ELR (cell line): ENCODE measurements around the gene RHOD.
A peak's percentile ranks its signal among the peaks of the same experiment; 100 is the strongest.

Source experiments
- DNase-seq: peaks from one replicate; pipeline ENCODE4 v3.0.0-alpha.2; 2015; ENCODE audit warnings: low read depth

Gene RHOD

DNA sequence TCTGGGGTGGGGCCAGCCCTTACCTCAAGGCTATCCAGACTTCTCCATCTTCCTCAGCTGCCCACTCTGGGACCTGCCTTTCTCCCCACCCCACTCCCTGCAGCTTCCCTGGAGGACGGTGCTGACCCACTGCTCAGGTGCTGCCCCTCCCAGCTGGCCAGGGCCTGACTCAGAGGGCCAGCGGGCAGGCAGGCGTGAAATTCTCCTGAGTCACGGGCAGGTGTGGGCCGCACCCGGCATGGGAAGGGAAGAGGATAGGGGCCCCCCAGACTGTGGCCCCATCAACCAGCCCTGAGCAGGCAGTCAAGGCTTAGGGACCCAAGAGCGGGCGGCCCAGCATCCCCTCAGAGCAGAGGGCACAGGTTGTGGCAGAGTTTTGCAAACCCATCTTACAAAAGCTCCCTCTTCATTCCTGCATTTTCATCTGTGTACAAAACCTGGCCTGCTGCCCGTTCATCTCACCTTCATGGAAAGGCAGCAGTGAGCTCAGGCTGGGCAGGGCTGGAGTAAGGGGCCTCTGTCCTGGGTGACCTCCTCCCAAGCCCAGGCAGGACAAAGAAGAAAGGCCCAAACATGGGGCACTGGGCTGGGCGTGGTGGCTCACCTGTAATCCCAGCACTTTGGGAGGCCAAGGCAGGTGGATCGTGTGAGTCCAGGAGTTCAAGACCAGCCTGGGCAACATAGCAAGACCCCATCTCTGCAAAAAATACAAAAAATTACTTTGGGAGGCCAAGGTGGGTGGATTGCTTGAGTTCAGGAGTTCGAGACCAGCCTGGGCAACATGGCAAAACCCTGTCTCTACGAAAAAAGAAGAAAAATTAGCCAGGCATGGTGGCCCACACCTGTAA, 6.1 kb downstream of the RHOD start:
- no peak for DNase-seq

DNA sequence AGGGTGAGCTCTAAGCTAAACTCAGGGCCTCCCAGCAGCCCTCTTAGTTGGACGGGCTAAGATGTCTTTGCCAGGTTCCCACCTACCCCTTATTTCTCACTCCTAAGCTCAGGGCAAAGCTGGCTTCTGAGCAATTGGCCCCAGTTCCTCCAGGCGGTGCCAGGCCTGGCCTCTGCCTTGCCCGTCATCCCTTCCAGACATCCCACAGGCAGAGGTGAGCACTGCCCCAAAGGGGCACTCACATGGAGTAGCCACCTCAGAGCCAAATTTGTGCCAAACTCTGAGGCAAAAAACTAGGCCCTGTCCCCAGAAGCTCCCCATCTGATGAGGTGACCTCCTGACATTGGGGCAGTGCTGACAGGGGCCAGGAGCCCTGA, 9.7 kb downstream of the RHOD start:
- no peak for DNase-seq

DNA sequence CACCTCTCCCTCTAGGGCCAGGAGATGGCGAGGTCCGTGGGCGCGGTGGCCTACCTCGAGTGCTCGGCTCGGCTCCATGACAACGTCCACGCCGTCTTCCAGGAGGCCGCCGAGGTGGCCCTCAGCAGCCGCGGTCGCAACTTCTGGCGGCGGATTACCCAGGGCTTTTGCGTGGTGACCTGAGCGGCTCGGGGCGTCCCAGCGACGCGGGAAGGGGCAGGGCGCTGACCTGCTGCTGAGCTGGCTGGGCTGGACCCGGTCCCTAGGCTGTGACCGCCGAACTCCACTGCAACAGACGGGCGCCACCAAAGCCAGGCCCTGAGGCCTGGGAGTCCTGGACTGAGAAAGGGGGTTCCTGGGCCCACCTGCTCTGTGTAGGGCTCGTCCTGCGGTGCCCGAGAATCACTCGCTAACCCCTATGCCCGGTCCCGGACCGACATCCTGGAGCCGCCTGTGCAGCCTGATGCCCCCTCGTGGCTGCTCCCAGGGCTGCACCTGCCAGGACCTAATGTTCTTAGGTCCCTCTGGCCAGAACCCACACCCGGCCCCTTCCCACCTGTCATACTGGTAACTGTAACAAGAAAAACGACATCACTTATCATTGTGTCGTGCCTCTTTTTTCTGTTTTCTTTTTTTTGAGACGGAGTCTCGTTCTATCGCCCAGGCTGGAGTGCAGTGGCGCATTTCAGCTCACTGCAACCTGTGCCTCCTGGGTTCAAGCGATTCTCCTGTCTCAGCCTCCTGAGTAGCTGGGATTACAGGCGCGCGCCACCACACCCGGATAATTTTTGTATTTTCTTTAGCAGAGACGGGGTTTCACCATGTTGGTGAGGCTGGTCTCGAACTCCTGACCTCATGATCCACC, 15.0 kb downstream of the RHOD start:
- DNase-seq = peak; percentile 54

DNA sequence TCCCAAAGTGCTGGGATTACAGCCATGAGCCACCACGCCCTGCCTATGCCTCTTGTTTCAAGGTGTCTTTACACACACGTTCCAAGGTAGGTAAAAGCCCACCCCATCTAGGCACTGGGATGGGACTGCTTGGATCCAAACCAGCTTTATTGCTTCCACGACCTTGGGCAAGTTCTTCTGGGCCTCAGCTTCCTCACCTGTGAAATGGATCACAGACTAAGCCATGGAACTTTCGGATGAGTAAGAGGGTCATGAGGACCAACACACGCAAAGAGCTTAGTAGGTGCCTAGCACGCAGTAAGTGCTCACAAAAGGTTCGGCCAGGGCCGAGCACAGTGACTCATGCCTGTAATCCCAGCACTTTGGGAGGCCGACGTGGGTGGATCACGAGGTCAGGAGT, 15.6 kb downstream of the RHOD start:
- no peak for DNase-seq

- no peak for DNase-seq
Measured at GRCh38 chr11:67073908-67074307, 17.3 kb downstream of the RHOD start.

GRCh38 chr11:67076202-67076601, 19.6 kb downstream of the RHOD start:
- DNase-seq = no peak

GRCh38 chr11:67079065-67079705, 22.5 kb downstream of the RHOD start:
- DNase-seq = no peak

DNA sequence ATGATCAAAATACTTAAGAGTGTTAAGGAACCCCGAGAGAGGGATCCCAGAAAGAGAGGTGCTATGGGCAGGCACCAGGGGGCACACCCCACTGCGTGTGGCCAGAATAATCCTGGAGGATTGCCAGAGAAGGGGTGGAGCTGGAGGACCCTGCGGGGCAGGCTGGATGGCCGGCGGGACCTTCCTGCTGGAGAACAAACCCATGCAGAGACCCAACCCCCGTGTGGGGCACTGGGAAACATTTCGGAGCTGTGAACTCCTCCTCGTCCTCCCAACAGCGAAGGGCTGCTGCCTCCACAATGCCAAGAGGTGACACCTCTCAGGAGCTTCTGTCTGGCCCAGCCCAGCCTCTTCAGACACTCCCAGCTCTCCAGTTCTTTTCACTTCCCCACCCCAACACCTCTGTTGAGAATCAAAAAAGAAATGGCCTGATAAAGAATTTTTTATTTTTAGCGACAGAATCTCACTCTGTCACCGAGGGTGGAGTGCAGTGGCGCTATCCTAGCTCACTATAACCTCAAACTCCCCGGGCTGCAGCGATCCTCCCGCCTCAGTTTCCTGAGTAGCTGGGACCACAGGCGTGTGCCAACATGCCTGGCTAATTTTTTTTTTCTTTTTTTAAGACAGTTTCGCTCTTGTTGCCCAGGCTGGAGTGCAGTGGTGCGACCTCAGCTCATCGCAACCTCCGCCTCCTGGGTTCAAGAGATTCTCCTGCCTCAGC, 25.6 kb downstream of the RHOD start:
- DNase-seq = peak; percentile 23

DNA sequence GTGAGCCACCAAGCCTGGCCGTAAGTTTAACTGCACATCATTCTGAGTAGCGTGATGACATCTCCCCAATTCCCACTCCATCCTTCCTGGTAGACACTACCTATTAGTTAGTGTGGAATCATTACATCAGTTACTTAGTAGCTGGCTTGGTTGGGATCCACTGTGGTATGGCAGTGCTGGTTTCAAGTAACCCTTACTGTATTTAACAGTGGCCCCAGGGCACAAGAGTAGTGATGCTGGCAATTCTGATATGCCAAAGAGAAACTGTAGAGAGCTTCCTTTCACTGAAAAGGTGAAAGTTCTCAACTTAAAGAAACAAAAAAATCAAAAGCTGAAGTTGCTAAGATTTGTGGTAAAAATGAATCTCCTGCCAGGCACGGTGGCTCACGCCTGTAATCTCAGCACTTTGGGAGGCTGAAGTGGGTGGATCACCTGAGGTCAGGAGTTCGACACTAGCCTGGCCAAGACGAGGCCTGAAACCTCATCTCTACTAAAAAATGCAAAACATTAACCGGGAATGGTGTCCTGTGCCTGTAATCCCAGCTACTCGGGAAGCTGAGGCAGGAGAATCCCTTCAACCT, 27.2 kb downstream of the RHOD start:
- DNase-seq = no peak

- no peak for DNase-seq
Measured at GRCh38 chr11:67085617-67086016, 29.0 kb downstream of the RHOD start.

GRCh38 chr11:67090717-67091116, 34.1 kb downstream of the RHOD start:
- no peak for DNase-seq

- DNase-seq = no peak
Measured at GRCh38 chr11:67095214-67095507, 38.5 kb downstream of the RHOD start.

GRCh38 chr11:67098799-67099429, 42.3 kb downstream of the RHOD start:
- no peak for DNase-seq

GRCh38 chr11:67099831-67100324, 43.2 kb downstream of the RHOD start:
- DNase-seq = no peak

GRCh38 chr11:67102664-67103063, 46.0 kb downstream of the RHOD start:
- DNase-seq = no peak

DNA sequence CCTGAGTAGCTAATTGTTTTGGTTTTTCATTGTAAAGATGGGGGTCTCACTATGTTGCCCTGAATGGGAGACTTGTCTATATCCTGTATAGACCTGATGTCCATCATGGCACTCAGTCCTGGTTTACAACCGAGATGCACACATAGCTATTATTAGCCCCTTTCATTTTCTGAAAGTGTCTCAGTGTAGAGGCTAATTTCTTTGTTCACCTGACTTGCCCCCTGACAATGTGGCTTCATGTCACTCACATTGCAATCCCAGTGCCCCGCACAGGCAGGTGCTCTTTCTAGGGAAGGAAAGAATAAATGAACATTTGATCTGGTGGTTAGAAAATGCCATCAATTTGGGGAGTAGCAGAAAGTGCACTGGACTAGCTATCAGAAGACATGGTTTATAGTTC, 49.3 kb downstream of the RHOD start:
- no peak for DNase-seq

DNA sequence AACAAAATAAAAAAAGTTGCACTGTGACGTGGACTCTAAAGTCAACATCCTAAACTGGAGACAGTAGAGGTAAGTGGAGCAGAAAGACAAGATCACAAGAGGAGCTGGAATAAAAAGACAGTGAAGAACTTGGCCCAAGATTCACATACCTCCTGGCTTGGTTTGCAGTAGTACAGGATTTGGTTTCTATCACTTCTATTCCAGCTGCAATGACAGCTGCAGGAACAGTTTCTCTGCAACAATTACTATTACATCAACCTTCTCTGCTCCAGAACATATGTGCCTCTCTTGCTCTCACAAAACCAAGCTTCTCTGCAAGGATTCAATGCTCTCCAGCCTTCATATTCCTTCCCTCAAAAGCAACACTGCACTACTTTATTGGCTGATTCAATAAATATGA, 54.6 kb downstream of the RHOD start:
- no peak for DNase-seq

GRCh38 chr11:67113231-67113721, 56.6 kb downstream of the RHOD start:
- DNase-seq = no peak

DNA sequence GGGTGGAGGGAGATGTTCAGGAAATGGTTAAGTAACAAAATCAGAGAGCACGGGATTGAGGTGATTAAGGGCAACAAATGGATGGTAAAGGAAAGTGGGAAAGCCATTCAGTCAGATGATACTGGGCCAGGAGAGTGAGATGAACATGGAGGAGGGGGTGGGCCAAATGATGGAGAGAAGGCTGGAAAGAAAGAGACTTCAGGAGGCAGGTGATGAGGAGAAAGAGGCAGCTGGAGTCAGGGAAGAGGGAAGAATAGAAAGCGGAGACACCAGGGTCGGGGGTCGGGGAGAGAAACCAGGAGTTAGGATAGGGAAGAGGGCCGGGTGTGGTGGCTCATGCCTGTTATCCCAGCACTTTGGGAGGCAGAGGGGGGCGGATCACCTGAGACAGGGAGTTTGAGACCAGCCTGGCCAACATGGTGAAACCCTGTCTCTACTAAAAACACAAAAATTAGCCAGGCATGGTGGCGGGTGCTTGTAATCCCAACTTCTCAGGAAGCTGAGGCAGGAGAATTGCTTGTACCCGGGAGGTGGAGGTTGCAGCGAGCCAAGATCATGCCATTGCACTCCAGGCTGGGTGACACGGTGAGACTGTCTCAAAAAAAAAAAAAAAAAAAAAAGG, 57.7 kb downstream of the RHOD start:
- no peak for DNase-seq

DNA sequence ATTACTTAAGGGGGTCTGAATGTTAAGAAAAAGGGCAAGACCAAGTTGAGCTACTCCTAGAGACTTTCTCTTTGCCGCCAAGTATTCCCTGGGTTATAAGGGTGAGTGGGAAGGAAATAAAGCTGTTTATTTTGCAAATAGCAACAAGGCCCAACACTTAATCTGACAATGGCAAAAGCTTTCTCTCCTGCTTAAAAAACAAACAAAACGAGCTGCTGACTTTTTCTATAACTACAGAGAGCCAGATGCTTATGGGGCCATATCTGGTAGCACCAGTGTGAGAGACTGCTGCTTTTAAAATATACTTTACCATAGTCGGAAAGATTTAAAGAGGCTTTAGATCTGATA, 60.1 kb downstream of the RHOD start:
- DNase-seq = no peak

- DNase-seq = no peak
Measured at GRCh38 chr11:67117176-67117575, 60.5 kb downstream of the RHOD start.
